ENCODE results near the gene ELFN1. TPM values are rescaled to one million over a fixed set of nuclear protein-coding genes. Genes with fewer than 3 reads are reported as not detected.

ELFN1 gene
- total and polyA plus RNA-seq, 4 donors, result 0.43 to 3.5 (median 3.4) TPM

DNA sequence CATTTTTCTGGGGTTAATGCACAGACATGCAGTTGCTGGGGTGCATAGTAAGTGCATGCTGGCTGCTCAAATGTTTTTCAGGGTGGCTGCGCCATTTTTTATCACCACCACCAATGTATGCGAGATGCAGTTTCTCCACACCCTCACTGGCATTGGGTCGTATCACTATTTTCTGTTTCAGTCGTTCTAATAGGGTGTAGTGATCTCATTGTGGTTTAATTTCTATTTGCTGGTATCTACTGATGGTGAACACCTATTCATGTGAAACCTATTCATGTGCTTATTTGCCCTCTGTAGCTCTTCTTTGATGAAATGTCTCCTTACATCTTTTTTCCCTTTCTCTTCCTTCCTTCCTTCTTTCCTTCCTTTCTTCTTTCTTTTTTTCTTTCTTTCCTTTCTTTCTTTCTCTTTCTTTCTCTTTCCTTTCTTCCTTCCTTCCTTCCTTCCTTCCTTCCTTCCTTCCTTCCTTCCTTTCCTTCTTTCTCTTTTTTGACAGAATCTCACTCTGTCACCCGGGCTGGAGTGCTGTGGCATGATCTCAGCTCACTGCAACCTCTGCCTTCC is 84.3 kb downstream of the ELFN1 start:
- H3K36me3 ChIP-seq (ENCODE audit: control insufficient read depth in 4 of 4, insufficient read depth in 3 of 4, low read depth in 1 of 4, low read length in 3 of 4), result no peaks in the 10 kb centered on the region
- 89% methylated on average over 5 of the region's 5 CpGs for WGBS
- TF ChIP-seq HNF4G (IDR thresholded peaks at IDR 0.05) (no peak), NR2F2 (IDR thresholded peaks at IDR 0.05) (no peak), RAD21 (IDR thresholded peaks at IDR 0.05) (no peak), FOXA2 (IDR thresholded peaks at IDR 0.05) (no peak), FOXA1 (IDR thresholded peaks at IDR 0.05) (no peak), JUND (IDR thresholded peaks at IDR 0.05) (no peak), GABPA (IDR thresholded peaks at IDR 0.05 in 1 of 2, conservative IDR thresholded peaks at IDR 0.05 in 1 of 2) (no peak), TAF1 (conservative IDR thresholded peaks at IDR 0.05) (no peak), RXRA (IDR thresholded peaks at IDR 0.05) (no peak), HNF4A (conservative IDR thresholded peaks at IDR 0.05) (no peak)
- TF ChIP-seq, protein P1, sequence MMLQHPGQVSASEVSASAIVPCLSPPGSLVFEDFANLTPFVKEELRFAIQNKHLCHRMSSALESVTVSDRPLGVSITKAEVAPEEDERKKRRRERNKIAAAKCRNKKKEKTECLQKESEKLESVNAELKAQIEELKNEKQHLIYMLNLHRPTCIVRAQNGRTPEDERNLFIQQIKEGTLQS (IDR thresholded peaks at IDR 0.05), result no peak
- TF ChIP-seq, protein P2, sequence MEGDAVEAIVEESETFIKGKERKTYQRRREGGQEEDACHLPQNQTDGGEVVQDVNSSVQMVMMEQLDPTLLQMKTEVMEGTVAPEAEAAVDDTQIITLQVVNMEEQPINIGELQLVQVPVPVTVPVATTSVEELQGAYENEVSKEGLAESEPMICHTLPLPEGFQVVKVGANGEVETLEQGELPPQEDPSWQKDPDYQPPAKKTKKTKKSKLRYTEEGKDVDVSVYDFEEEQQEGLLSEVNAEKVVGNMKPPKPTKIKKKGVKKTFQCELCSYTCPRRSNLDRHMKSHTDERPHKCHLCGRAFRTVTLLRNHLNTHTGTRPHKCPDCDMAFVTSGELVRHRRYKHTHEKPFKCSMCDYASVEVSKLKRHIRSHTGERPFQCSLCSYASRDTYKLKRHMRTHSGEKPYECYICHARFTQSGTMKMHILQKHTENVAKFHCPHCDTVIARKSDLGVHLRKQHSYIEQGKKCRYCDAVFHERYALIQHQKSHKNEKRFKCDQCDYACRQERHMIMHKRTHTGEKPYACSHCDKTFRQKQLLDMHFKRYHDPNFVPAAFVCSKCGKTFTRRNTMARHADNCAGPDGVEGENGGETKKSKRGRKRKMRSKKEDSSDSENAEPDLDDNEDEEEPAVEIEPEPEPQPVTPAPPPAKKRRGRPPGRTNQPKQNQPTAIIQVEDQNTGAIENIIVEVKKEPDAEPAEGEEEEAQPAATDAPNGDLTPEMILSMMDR (IDR thresholded peaks at IDR 0.05; ENCODE audit: low read depth, low read length, missing input control), result no peak
- TF ChIP-seq, protein P3, sequence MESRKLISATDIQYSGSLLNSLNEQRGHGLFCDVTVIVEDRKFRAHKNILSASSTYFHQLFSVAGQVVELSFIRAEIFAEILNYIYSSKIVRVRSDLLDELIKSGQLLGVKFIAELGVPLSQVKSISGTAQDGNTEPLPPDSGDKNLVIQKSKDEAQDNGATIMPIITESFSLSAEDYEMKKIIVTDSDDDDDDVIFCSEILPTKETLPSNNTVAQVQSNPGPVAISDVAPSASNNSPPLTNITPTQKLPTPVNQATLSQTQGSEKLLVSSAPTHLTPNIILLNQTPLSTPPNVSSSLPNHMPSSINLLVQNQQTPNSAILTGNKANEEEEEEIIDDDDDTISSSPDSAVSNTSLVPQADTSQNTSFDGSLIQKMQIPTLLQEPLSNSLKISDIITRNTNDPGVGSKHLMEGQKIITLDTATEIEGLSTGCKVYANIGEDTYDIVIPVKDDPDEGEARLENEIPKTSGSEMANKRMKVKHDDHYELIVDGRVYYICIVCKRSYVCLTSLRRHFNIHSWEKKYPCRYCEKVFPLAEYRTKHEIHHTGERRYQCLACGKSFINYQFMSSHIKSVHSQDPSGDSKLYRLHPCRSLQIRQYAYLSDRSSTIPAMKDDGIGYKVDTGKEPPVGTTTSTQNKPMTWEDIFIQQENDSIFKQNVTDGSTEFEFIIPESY (IDR thresholded peaks at IDR 0.05), result no peak
- TF ChIP-seq, protein P4, sequence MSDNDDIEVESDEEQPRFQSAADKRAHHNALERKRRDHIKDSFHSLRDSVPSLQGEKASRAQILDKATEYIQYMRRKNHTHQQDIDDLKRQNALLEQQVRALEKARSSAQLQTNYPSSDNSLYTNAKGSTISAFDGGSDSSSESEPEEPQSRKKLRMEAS (IDR thresholded peaks at IDR 0.05), result no peak

DNA sequence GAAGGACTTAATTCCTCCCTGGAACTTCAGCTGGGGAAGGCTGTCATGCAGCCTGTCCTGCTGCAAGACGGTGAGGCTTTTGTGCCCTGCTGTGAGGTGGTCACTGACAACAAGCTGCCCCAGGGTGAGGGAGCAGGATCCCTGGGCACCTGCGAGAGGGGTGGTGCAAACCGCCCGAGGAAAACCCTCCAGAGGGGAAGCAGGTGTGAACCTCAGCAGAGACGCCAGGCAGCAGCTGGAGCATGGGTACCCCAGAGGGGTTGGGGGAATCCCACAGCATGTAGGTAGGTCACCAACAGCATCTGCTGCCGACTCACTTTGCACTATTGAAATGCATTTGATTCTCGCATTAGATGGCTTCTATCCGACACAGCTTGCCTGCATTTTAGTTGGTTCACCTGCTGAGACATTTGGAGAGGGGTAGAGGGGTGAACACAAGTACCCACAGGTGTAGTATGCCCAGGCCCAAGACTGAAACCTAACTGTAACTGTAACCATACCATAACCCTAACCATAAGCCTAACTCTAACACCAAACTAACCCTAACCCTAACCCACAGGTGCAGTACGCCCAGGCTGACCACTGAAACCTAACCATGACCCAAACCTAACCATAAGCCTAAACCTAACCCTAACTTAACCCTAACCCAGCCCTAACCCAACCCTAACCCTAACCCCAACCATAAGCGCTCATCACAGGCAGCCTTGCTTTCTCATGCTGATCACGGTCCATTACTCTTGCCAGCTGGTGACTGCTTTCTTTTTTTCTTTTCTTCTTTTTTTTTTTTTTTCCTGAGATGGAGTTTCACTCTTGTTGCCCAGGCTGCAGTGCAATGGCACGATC is 85.9 kb downstream of the ELFN1 start:
- no peak overlapping the region for H3K27ac ChIP-seq (ENCODE audit: low read depth in 1 of 2, low read length in 2 of 2)
- no peak for DNase-seq (ENCODE audit: low spot score)
- H3K27me3 ChIP-seq (ENCODE audit: control insufficient read depth in 4 of 4, insufficient read depth in 4 of 4, low read length in 3 of 4), result no peaks in the 10 kb centered on the region
- H3K9me3 ChIP-seq (ENCODE audit: control insufficient read depth in 4 of 4, low read length in 3 of 4), result no peaks in the 10 kb centered on the region
- H3K9ac ChIP-seq (ENCODE audit: low read depth in 1 of 2, low read length in 2 of 2), result no peak overlapping the region
- WGBS, result 91% methylated on average over 12 of the region's 12 CpGs
- no peak overlapping the region for H3K4me3 ChIP-seq (ENCODE audit: low read depth in 1 of 3, low read length in 3 of 3)
- H3K36me3 ChIP-seq (ENCODE audit: control insufficient read depth in 4 of 4, insufficient read depth in 3 of 4, low read depth in 1 of 4, low read length in 3 of 4), result no peaks in the 10 kb centered on the region
- H3K4me1 ChIP-seq (ENCODE audit: control insufficient read depth in 4 of 4, insufficient read depth in 4 of 4, low read length in 3 of 4), result peaks cover 0 to 5% (median 2%) of the 10 kb centered on the region in 4 donors
- TF ChIP-seq, protein P2 (IDR thresholded peaks at IDR 0.05; ENCODE audit: low read depth, low read length, missing input control), result no peak
- TF ChIP-seq NR2F2 (IDR thresholded peaks at IDR 0.05), result no peak
- no peak for TF ChIP-seq GABPA (IDR thresholded peaks at IDR 0.05 in 1 of 2, conservative IDR thresholded peaks at IDR 0.05 in 1 of 2)
- TF ChIP-seq RAD21 (IDR thresholded peaks at IDR 0.05), result no peak
- no peak for TF ChIP-seq SP1 (IDR thresholded peaks at IDR 0.05)
- no peak for TF ChIP-seq FOXA2 (IDR thresholded peaks at IDR 0.05)
- TF ChIP-seq JUND (IDR thresholded peaks at IDR 0.05), result no peak
- TF ChIP-seq TAF1 (conservative IDR thresholded peaks at IDR 0.05), result no peak
- TF ChIP-seq, protein P4 (IDR thresholded peaks at IDR 0.05), result no peak
- TF ChIP-seq, protein P5, sequence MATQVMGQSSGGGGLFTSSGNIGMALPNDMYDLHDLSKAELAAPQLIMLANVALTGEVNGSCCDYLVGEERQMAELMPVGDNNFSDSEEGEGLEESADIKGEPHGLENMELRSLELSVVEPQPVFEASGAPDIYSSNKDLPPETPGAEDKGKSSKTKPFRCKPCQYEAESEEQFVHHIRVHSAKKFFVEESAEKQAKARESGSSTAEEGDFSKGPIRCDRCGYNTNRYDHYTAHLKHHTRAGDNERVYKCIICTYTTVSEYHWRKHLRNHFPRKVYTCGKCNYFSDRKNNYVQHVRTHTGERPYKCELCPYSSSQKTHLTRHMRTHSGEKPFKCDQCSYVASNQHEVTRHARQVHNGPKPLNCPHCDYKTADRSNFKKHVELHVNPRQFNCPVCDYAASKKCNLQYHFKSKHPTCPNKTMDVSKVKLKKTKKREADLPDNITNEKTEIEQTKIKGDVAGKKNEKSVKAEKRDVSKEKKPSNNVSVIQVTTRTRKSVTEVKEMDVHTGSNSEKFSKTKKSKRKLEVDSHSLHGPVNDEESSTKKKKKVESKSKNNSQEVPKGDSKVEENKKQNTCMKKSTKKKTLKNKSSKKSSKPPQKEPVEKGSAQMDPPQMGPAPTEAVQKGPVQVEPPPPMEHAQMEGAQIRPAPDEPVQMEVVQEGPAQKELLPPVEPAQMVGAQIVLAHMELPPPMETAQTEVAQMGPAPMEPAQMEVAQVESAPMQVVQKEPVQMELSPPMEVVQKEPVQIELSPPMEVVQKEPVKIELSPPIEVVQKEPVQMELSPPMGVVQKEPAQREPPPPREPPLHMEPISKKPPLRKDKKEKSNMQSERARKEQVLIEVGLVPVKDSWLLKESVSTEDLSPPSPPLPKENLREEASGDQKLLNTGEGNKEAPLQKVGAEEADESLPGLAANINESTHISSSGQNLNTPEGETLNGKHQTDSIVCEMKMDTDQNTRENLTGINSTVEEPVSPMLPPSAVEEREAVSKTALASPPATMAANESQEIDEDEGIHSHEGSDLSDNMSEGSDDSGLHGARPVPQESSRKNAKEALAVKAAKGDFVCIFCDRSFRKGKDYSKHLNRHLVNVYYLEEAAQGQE (IDR thresholded peaks at IDR 0.05), result no peak
- TF ChIP-seq, protein P3 (IDR thresholded peaks at IDR 0.05), result no peak
- TF ChIP-seq FOXA1 (IDR thresholded peaks at IDR 0.05), result no peak
- TF ChIP-seq RXRA (IDR thresholded peaks at IDR 0.05), result no peak

More for the DNA sequence above, 84.3 kb downstream of the ELFN1 start:
- DNase-seq (ENCODE audit: low spot score), result no peak
- no peaks in the 10 kb centered on the region for H3K9me3 ChIP-seq (ENCODE audit: control insufficient read depth in 4 of 4, low read length in 3 of 4)
- peaks cover 0 to 5% (median 2%) of the 10 kb centered on the region in 4 donors for H3K4me1 ChIP-seq (ENCODE audit: control insufficient read depth in 4 of 4, insufficient read depth in 4 of 4, low read length in 3 of 4)
- H3K9ac ChIP-seq (ENCODE audit: low read depth in 1 of 2, low read length in 2 of 2), result no peak overlapping the region
- H3K27ac ChIP-seq (ENCODE audit: low read depth in 1 of 2, low read length in 2 of 2), result no peak overlapping the region
- H3K27me3 ChIP-seq (ENCODE audit: control insufficient read depth in 4 of 4, insufficient read depth in 4 of 4, low read length in 3 of 4), result no peaks in the 10 kb centered on the region
- no peak overlapping the region for H3K4me3 ChIP-seq (ENCODE audit: low read depth in 1 of 3, low read length in 3 of 3)
